HG02610 (cell line): Measurements from ENCODE around the gene FAM229B.

Experiments
- ATAC-seq: cut with Tn5 transposase; IDR thresholded peaks from one replicate; pipeline ENCODE4 v1.9.1; 2021; ENCODE audit warnings: mild to moderate bottlenecking, moderate library complexity; ENCODE audit not compliant: unreplicated experiment

FAM229B gene

GRCh38 chr6:112139052-112139451 lies 51.7 kb downstream of the FAM229B start:
- ATAC-seq = no peak

DNA sequence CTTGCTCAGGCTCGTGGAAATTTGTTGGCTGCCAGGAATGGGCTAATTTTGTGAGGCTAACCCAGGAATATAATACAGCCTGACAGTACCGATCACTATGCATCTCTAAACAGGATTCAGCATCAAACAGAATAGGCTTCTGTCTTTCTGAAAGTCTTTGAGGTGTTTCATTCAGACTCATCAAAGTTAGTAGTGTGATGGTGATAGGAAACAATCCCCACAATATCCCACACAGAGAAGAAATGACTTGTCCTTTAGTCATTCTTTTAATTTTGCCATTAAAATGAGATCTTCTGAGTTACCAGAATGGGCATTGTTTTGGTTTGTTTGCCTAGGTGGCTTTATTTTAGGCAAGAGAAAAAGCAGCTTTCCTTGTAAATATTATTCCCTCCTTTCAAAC lies 54.3 kb downstream of the FAM229B start:
- ATAC-seq = no peak

DNA sequence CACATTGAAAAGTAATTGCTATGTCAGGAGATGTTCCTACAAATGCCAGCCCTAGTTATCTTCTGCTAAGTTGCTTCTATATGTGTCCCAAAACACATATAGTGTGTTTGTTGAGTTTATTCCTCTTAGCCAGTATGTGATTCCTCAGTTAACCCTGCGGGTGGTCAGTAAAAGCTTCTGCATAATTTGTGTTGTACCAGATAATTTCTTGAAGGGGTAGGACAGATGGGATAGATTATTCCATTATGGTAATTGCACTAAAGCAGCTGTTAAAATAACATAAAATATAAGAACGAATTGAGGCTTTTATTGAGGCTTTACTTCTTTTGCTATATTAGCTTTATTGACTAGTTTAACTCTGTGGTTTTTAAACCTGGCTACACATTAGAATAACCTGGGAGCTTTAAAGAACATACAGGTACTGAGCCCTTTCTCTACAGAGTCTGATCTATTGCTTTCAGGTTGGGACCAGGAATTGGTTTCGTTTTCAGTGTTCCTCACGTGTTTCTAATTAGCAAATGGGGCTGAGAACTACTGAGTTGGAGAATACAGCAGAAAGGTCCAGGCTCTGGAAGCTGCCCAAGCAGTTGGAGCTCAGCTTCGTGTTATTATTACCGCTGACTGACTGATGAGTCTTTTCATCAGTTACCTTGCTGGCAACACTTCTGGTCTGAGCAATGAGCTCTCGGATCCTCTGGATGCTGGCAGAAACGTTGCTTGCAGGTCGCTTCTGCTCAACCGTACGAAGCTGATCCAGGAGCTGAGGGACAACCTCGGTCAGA lies 56.9 kb downstream of the FAM229B start:
- ATAC-seq = no peak

GRCh38 chr6:112145080-112145573 lies 57.7 kb downstream of the FAM229B start:
- ATAC-seq = no peak

- no peak for ATAC-seq
These were observed 60.7 kb downstream of the FAM229B start for GRCh38 chr6:112148103-112148502.

GRCh38 chr6:112149236-112149635 lies 61.8 kb downstream of the FAM229B start:
- ATAC-seq = no peak

- no peak for ATAC-seq
These were observed 62.4 kb downstream of the FAM229B start for GRCh38 chr6:112149719-112150263.

- no peak for ATAC-seq
These were observed 63.0 kb downstream of the FAM229B start for GRCh38 chr6:112150363-112150762.
